GM18502 (cell line): Measurements from ENCODE around the gene C1RL.

Experiments
- ATAC-seq: cut with Tn5 transposase; IDR thresholded peaks from one replicate; pipeline ENCODE4 v1.9.1; 2021; ENCODE audit warnings: mild to moderate bottlenecking; ENCODE audit not compliant: unreplicated experiment, poor library complexity

The C1RL gene

GRCh38 chr12:7108796-7109571 lies at the start of gene C1RL:
C1RL (minus strand) TSS chr12:7109214; CDS start chr12:7109180, 34 bp downstream.
- ATAC-seq = no peak

GRCh38 chr12:7157391-7157790 lies 48.4 kb upstream of the C1RL start:
- ATAC-seq = no peak

- ATAC-seq = no peak
These were observed 47.5 kb upstream of the C1RL start for GRCh38 chr12:7156259-7157197.

GRCh38 chr12:7155471-7156034 lies 46.5 kb upstream of the C1RL start:
- ATAC-seq = no peak

- ATAC-seq = no peak
These were observed 46.0 kb upstream of the C1RL start for GRCh38 chr12:7154901-7155470.

- ATAC-seq = no peak
These were observed 45.0 kb upstream of the C1RL start for GRCh38 chr12:7154042-7154441.

- ATAC-seq = no peak
These were observed 43.8 kb upstream of the C1RL start for GRCh38 chr12:7152818-7153217.

GRCh38 chr12:7151532-7151931 lies 42.5 kb upstream of the C1RL start:
- ATAC-seq = no peak

GRCh38 chr12:7150841-7151240 lies 41.8 kb upstream of the C1RL start:
- no peak for ATAC-seq

- ATAC-seq = no peak
These were observed 41.3 kb upstream of the C1RL start for GRCh38 chr12:7150356-7150755.

GRCh38 chr12:7146906-7147305 lies 37.9 kb upstream of the C1RL start:
- ATAC-seq = no peak

GRCh38 chr12:7146228-7146627 lies 37.2 kb upstream of the C1RL start:
- ATAC-seq = no peak

GRCh38 chr12:7145671-7146070 lies 36.7 kb upstream of the C1RL start:
- no peak for ATAC-seq

GRCh38 chr12:7144414-7145120 lies 35.6 kb upstream of the C1RL start:
- ATAC-seq = no peak

- ATAC-seq = no peak
These were observed 34.5 kb upstream of the C1RL start for GRCh38 chr12:7143564-7143963.

- ATAC-seq = no peak
These were observed 33.9 kb upstream of the C1RL start for GRCh38 chr12:7142809-7143465.

GRCh38 chr12:7142056-7142644 lies 33.1 kb upstream of the C1RL start:
- no peak for ATAC-seq

- ATAC-seq = no peak
These were observed 32.5 kb upstream of the C1RL start for GRCh38 chr12:7141351-7142005.

GRCh38 chr12:7139200-7139599 lies 30.2 kb upstream of the C1RL start:
- ATAC-seq = no peak
